GM18498 (cell line): ENCODE measurements around the gene RASSF10.

Experiments used
- ATAC-seq: cut with Tn5 transposase; IDR thresholded peaks from one replicate; pipeline ENCODE4 v1.9.1; 2021; ENCODE audit warnings: mild to moderate bottlenecking, moderate library complexity; ENCODE audit not compliant: unreplicated experiment

RASSF10 gene

DNA sequence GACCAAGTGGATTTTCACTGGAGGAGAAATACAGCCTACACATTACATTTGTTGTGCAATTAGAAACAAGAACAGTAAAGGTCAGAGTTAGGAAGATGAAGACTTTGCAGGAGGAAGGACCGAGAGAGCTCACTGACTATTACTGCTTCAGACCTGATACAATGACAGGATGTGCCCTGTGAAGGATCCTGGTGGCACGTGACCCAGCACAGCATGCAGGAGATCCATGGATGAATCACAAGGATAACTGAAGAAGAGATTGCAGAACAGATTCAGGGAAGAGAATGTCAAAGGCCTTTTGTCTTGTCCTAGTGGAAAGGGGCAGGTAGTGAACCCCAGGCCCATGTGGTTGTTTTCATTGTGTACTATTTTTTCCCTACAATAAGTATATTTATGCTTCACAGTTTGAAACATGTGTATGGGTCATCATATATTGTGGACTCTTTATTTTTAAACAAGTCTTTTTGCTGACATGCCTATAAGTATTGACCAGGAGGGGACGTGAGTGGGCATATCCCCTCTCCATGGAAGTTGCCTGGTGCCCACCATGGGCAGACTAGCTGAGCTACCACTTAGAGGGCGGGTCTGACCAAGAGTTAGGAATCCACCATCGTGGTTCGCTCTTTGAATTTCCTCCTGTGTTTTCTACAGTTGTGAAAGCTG lies 44.3 kb downstream of the RASSF10 start:
- no peak for ATAC-seq

DNA sequence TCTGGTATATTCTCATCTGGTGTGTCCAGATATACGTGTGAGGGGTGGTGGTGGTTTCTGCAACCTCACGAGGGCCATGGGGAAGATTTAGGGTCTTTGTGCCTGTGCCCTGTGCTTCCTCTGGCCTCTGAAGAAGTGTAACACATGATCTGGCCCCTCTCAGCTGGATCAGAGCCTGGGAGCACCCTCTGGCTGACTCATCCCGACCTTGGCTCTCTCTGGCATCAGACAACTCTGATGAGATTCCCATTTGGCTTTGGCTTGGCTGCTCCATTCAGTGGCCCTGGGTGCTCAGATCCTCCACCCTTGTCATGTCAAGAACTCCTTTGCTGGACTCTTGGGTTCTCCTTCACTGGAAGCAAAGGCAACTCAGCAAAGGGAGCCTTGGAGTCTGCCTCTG lies 45.2 kb downstream of the RASSF10 start:
- no peak for ATAC-seq

DNA sequence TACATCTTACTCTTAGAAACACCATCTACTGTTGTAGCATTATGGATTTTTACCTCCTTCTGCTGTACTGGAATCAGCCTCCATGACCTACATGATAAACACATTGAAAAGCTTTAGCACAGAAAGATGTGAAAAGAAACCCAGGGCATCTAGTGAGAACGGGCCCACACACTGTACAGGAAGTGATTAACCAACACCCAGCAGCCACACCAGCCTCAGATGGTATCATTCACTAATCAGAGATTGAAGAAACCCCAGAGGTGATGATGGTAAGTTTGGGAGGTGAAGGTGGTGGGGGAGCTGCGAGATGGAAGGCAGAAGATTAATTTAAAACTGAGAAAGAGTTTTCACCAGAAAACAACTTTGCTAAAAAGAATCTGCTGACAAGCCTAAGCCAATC lies 46.1 kb downstream of the RASSF10 start:
- no peak for ATAC-seq

DNA sequence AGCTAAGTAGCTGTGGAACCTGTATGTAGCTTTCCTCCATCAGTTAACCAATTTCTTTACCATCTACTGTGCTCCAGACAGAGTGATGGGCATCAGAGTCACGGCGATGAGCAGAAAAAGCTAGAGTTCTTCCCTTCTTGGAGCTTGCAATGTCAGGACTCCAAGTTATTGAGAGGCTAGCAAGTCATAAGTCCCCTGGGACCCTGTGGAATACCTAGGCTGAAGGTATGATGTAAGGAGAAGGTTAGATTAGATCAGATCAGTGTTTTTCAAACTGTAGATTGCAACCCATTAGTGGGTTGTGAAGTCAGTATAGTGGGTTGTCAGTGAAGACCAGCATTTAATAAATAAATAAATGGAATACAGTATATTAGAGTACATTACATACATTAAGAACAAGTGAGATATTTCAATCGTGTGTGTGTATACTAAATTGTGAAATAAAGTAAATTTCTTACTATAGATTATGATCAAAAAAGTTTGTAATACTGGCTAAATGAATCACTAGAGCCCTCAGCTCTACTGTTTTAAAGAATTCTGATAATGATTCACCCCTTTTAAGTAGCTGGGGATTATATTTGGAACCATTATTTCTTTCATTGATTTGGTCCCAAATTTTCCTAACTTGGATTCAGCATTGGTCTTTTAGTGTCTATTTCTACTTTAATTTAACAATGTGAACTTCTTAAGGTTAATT lies 52.3 kb downstream of the RASSF10 start:
- no peak for ATAC-seq
